CD4-positive, alpha-beta T cell treated with Interferon alpha-2 for 1 hour (primary cell): ENCODE data around the gene ATP1A1.

ENCODE experiments used
- DNase-seq, 2 donors: peaks; one replicate each; pipeline ENCODE4 v3.0.0-alpha.2; 2020 to 2022

Gene ATP1A1

DNA sequence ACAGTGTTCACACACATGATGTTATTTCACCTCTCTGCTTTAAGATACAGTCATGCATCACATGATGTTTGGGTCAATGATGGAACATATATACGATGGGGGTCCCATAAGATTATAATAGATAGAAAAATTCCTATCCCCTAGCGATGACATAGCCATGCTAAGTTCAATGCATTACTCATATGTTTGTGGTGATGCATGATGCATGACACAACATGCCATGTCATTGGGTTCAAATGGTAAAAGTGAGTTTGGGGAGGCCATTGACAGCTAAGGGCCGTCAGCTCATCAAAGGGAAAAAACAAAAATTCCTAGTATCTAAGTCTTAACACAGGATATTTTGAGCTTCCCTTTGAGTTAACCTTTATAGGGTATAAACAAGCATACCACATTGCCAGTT, 73.6 kb downstream of the ATP1A1 start:
- no peak for DNase-seq

DNA sequence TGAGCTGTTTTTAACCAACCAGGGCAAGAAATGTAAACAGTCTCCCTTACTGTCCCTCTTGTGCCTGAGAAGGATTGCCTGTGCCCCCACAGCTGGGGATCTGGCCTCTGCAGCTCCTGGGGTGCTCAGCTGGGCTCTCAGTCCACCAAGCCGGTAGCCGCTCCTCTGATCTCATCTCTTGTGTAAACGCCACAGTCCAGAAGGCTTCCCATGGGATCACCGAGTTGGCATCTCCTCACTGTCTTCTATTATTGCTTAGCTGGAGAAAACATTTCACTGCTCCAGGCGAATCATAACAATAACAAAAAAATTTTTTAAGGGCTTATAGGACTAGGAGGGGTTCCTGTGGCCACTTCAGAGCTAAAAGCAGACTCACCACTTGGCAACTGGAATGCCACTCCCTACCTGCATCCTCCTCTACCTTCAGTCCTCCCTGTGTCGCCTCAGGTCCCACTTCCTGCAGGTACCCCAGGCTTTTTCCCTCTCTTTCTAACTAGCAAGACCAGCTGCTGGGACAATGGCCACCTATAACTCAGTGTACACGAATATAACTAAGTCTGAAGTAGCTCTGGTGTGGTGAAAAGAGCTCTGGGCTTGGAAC, 75.8 kb downstream of the ATP1A1 start:
- no peak for DNase-seq

DNA sequence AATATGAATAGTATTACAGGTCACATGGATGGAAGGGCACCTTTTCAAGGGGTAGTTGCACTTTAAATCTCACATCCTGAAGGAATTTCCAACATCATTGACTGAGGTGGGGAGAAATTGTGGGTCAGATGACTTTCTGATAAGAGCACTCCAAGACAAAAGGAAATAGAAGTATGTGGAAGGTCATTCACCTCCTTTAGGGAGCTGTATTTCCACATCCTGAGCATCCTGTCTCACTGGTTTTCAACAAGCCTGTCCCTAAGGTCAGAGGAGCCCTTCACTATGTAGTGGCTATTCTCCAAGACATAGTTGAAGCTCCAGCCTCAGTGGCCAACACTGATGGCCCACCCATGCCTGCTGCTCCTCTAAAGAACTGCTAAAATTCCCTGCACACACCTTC, 76.5 kb downstream of the ATP1A1 start:
- no peak for DNase-seq

DNA sequence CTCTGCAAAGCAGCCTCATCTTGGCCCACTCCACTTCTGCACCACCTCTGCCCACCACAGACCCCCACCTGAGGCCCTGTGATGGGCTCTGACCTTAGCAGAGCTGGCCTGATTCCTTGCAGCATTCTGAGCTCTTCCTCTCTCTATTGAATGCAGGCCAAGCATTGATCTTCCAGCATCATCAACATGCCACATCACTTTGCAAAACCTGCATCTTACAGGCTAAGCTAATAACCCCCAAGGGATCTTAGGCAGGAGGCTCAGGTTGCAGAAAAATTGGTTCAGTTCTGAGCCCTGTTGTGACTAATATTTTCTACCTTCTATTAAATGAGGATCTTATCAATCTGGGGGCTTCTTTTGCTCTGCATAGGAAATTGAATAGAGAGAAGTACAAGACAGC, 78.7 kb downstream of the ATP1A1 start:
- DNase-seq, result no peak

DNA sequence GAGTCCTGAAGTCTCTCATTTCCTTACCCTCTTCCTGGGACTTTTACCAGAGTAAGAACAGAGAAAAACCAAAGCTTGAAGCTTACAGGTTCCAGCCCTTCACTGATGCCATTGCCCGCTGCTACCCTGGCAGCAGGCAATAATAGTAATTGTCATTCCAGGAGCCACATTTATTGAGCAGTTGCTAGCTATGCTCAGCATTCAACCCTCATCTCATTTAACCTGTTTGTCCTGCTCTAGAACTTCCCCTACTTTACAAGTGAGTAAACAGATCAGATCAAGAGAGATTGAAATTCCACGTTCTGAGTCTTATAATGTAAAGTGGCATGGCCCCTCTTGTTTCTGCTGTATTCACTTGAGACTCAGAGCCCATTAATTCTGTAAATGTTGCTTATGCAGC, 80.4 kb downstream of the ATP1A1 start:
- DNase-seq, result no peak

DNA sequence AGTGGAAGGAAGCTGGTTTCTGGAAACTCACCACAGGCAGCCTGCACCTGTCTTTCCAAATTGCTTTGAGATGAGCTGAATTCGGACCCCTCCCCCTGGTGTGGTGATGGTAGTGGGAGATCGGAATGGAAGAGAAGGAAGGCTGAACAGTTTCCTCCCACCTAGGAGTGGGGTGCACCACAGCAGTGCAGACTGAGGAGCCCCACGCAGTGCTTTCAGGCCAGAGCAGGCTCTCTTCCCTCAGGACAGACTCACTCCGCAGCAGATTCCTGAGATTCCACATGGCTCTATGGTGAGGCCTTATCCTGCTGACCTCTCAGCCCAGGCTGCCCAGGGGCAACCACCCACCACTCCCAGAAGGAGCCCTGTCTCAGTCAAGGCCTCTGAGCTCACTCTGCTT, 80.9 kb downstream of the ATP1A1 start:
- no peak for DNase-seq
